ENCODE measurements around the gene PLPPR1.

GRCh38 chr9:101176384-101176783 is 147.9 kb downstream of the PLPPR1 start:
- no peak for TF ChIP-seq EP300 (IDR thresholded peaks at IDR 0.05)
- no peak for TF ChIP-seq CTCF (IDR thresholded peaks at IDR 0.05)
